Middle frontal gyrus (tissue), 1 donor: Measurements from ENCODE around the gene TBR1.

Experiments
- DNase-seq: peaks from one replicate; pipeline ENCODE4 v3.0.0-alpha.2; 2015; ENCODE audit warnings: low spot score; ENCODE audit errors: extremely low spot score

Gene TBR1

DNA sequence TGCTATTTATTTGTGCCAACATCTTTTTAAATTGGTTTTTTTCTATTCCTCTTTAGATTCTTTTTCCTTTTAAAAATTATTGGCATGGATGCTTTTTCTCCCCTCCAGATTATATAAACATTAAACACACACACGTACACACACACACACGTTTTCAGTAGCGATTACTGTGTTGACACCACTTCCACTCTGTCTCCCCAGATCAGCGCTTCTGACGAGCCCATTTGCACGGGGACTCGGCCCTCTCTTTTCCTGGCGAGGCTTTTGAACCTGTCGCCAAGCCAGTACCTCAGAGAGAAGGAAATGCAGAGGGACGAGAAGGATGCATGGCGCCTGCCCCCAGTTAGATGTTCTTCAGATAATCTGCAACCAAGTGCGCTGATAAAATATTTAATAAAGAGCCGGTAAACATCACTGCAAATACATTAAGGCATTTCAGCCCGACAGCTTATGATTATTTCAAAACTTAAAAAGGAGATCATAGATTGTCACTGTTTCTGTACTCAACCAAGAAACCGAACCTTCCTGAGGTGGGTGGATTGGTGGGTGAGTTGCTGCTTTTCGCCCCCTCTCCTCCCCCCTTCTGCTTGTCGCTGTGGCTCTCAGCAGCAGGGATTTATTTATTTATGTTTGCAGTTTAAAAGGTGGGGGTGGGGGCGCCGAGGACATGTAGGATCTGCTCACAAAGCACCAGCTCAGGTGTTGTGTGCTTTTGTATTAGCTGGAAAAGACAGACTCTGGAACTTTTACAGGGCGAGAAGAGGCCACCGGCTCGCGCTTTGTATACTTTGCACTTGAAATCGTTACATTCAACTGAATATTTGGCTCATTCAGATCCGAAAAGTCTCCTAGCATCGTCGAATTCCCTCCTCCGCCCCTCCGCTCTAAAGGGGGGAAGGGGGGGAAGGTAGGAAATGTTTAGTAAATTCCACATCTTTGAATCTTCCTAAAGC is 787 bp upstream of the TBR1 start:
- no peak for DNase-seq

DNA sequence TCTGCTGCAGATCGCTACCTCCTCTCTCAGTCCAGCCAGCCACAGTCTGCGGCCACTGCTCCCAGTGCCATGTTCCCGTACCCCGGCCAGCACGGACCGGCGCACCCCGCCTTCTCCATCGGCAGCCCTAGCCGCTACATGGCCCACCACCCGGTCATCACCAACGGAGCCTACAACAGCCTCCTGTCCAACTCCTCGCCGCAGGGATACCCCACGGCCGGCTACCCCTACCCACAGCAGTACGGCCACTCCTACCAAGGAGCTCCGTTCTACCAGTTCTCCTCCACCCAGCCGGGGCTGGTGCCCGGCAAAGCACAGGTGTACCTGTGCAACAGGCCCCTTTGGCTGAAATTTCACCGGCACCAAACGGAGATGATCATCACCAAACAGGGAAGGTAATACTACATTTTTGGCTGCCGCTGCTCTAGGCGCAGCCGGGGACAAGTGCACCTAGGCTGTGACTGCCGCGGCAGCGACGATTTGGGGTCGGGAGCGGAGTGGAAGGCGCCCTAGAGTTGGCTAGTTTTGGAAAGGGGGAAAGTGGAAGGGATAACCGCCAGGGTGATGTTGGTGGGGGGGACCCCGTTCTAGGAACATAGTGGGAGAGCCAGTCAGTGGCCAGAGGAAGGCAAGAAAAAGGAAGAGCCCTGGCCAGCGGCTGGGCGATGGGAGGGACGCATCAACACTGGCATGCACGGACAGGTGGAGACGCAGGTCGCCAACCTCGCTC is 776 bp downstream of the TBR1 start:
- DNase-seq: no peak

DNA sequence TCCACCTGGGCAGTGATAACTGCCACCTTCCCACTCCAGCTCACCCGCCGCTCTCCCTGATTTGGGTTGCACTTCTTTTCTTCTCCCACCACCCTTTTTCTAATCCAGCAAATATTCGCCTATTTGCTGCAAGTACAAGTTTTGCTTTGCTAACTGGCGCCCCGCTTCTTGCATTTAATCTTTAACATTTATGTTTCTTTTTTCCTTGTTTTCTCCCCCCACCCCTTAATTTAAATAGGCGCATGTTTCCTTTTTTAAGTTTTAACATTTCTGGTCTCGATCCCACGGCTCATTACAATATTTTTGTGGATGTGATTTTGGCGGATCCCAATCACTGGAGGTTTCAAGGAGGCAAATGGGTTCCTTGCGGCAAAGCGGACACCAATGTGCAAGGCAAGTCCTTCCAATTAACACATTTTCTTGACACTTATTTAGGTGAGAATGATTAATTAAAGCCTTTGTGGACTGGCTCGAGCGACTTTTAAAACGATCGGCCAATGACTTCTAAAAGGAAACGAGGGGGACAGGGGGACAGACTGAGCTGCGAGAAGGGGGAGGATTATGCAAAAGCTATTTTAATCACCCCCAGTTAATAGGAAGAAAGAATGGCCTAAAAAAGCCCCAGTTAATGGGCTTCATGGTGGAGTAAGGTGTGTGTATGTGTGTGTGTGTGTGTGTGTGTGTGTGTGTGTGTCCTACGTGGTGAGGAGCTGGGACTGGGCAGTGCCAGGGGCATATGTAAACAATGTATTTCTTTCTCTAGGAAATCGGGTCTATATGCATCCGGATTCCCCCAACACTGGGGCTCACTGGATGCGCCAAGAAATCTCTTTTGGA is 1.6 kb downstream of the TBR1 start:
- no peak for DNase-seq

DNA sequence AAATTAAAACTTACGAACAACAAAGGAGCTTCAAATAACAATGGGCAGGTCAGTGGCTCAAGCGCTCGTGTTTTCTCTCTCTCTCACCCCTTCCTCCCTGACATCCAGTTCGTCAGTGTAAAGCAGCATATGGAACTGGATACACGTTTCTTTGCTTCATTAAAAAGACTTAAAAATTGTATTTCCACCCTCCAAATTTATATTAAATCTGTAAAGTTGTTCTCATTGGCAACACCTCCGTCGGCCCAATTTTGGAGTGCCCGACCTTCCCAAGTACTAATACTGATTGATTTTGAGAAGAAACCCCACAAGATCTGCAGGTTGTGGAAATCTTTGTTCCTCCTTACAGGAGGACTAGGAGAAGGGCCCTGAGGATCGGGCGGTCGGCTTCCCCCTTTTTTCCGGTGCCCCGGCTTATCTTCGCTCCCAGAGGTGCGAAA is 2.2 kb downstream of the TBR1 start:
- no peak for DNase-seq

DNA sequence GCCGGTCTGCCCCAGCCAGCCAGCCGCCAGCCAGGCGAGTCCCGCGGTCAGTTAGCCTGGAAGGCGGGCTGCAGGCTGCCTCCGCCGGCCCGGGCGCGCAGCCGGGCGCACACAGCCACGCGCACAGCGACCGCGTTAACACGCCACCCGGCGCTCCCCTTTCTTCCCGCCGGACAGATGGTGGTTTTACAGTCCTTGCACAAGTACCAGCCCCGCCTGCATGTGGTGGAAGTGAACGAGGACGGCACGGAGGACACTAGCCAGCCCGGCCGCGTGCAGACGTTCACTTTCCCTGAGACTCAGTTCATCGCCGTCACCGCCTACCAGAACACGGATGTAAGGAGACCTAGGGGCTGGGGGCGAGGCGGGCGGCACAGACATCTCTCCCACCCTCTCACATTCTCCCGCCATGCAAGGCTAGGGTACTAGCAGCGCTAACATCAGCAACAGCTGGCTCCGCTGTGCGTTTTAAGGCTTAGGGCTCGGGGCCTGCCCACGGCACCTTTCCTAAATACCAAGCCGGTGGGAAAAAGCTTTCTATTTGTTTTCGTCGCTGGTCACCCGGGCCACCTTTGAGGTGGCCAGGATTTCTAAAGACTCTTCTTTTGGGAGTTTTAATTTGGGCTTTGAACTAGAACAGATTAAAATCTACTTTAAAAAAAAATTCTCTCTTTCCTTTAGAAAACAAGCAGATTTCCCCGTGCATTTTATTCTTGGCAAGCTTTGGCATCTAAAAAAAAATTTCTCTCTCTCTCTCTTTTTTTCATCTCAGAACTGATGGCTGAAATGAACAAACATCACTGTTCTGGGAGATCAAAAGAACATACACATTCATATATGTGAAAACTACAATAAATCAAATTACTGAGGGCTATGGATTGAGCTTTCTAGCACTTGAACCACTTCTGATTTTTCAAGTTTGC is 2.9 kb downstream of the TBR1 start:
- DNase-seq: no peak

DNA sequence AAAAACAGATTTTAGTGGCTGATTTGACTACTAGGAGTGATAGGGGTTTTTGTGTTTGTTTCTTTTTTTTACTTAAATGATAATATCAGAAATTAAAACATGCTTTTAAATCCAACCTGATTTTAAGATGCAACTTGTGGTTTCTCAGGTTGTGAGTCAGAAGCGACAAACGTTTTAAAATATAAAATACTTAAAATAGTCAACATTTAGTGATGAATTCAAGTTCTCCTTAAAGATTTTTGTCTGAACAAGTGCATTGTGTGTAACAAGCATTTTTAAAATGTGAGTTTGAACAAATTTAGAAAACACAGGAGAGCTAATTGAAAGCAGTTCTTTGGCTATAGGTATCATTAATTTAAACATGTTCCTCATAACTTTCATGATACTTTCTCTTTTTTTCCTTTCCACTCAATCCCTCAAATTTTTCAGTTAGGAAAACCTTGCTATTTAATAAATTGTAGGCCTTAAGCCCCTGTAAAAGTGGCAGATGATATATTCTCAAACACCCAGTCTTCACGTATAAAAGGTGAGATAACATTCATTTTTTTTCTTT is 3.6 kb downstream of the TBR1 start:
- DNase-seq: no peak

DNA sequence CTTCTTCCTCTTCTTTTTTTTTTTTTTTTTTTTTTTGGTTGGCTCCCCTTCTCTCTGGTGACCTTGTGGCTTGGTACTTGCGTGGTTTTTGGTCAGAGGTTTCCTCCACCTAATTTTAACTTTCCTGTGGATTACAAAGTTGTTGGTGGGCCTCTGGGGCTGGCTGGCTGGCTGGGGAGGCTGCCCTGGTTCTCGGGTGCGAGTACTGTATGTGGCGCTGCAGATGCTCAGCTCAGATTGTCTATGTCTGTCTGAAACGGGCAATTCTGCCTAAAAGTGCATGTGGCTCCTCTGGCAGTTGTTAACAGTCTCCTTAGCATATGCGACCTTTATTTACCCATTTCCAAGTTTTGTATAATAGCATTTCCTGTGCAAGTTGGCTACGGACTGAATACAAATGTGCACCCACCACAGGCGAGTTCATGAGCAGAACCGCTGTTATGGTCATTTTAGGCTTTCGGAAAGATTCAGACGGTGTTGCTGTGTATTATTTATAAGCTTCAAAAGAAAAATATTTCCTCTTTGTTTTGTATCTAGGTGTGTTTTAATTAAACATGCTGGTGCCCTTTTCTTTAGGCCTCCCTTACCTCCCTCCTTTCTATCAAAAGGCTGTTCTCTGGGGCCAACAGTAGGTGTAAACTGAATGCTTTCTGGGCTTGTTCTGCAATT is 4.4 kb downstream of the TBR1 start:
- no peak for DNase-seq

DNA sequence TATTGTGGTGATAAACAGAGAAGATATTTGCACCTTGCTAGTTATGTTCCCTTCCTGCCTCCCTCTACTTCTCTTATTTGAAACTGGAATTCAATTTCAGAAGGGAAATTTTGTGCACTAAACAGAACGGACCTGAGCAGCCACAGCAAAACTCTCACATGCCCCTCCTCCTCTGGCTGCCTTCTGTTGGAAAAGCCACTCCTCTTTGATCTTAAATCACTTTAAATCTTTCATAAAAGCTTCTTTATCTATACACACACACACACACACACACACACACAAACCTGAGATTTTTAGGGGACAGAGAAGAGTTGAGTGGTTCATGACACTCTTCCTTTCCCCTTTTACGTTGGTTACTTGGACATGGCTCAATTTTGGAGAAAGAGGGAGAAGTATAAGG is 5.6 kb downstream of the TBR1 start:
- DNase-seq: no peak

DNA sequence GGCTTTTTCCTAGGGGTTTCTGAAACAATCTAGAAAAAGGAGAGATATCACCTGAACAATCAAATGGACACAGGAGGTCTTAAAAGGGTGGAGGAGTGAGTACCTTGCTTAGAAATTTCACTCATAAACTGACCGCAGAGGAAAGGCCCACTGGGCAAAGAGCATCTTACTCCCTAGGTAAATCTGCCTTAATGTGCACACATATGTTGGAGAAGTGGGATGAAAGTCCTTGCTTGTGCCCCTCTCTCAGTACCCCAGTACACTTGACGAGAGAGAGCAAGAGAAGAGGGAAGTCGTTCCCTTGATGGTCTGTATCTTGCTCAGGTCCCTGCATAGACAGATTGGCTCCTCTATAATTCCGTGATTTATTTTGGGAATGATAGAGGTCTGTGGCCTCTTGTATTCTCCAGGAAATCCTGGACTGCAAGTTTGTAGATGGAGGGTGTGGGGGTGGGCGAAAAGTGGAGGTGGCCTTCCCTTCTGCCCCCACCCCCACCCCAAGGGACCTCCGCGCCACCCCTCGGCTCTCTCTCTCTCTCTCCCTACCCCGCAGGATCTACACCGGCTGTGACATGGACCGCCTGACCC is 6.8 kb downstream of the TBR1 start:
- no peak for DNase-seq

DNA sequence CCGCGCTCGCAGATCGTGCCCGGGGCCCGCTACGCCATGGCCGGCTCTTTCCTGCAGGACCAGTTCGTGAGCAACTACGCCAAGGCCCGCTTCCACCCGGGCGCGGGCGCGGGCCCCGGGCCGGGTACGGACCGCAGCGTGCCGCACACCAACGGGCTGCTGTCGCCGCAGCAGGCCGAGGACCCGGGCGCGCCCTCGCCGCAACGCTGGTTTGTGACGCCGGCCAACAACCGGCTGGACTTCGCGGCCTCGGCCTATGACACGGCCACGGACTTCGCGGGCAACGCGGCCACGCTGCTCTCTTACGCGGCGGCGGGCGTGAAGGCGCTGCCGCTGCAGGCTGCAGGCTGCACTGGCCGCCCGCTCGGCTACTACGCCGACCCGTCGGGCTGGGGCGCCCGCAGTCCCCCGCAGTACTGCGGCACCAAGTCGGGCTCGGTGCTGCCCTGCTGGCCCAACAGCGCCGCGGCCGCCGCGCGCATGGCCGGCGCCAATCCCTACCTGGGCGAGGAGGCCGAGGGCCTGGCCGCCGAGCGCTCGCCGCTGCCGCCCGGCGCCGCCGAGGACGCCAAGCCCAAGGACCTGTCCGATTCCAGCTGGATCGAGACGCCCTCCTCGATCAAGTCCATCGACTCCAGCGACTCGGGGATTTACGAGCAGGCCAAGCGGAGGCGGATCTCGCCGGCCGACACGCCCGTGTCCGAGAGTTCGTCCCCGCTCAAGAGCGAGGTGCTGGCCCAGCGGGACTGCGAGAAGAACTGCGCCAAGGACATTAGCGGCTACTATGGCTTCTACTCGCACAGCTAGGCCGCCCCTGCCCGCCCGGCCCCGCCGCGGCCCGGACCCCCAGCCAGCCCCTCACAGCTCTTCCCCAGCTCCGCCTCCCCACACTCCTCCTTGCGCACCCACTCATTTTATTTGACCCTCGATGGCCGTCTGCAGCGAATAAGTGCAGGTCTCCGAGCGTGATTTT is 7.6 kb downstream of the TBR1 start:
- no peak for DNase-seq

DNA sequence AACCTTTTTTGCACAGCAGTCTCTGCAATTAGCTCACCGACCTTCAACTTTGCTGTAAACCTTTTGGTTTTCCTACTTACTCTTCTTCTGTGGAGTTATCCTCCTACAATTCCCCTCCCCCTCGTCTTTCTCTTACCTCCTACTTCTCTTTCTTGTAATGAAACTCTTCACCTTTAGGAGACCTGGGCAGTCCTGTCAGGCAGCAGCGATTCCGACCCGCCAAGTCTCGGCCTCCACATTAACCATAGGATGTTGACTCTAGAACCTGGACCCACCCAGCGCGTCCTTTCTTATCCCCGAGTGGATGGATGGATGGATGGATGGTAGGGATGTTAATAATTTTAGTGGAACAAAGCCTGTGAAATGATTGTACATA is 8.3 kb downstream of the TBR1 start:
- DNase-seq: no peak

DNA sequence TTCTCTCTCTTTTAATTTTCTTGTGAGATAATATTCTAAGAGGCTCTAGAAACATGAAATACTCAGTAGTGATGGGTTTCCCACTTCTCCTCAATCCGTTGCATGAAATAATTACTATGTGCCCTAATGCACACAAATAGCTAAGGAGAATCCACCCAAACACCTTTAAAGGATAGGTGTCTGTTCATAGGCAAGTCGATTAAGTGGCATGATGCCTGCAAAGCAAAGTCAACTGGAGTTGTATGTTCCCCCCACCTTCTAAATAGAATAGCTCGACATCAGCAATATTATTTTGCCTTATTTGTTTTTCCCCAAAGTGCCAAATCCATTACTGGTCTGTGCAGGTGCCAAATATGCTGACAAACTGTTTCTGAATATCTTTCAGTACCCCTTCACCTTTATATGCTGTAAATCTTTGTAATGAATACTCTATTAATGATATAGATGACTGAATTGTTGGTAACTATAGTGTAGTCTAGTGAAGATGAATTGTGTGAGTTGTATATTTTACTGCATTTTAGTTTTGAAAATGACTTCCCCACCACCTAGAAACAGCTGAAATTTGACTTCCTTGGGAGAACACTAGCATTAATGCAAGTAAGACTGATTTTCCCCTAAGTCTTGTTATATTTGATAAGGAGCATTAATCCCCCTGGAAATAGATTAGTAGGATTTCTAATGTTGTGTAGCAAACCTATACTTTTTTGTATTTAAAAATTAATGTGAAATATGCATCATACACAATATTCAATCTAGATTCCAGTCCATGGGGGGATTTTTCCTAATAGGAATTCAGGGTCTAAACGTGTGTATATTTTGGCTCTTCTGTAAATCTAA is 9.0 kb downstream of the TBR1 start:
- DNase-seq: no peak

DNA sequence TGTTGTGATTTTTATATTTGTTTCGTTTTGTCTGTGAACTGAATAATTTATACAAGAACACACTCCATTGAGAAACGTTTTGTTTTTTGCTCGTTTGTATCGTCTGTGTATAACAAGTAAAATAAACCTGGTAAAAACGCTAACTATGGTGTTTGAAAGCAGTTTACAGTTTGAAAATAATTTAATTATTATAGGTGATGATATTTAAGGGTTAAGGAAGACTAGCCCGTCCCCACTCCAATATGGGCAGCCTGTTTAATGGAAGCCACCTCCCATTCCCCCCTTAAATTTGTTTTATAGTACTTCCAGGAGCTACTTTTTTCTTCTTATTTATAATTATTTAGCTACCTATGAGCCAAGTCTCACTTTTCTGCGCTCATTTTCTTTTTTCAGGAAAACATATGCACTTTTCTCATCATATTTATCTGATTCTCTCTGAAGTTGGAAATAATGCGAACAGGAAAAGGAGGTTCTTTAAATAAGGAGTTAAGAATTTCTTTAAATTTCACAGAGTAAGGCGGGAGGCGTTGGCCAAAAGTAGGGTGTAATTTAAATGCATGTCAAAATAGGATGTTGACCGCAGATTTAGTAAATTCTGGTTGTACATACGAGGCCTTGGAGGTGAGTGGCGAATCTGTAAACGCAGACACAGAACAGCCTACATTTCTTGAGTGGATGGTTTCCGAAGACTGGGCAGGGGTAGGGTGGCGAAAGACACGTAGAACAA is 9.8 kb downstream of the TBR1 start:
- DNase-seq: no peak

DNA sequence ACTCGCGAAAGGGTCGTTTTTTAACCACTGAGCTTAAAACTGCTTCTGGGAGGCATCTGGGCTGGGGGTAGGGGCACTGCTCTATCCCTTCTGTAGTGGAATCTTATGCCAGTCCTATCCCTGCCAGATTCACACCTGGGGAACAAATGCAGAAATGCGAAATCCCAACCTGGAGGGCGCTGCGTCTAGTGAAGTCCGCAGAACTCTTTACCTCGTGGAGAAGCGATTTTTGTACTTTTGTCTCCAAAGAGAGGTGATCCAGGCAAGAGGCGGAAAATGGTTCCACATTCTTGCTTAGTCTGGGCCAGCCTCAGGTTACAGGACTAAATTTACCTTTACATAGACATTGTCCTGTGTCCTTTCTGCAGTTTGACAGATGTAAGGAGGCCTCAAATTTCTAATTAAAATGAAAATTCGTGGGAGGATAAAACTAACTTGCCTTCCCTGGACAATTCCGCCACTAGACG is 10.4 kb downstream of the TBR1 start:
- DNase-seq: no peak

DNA sequence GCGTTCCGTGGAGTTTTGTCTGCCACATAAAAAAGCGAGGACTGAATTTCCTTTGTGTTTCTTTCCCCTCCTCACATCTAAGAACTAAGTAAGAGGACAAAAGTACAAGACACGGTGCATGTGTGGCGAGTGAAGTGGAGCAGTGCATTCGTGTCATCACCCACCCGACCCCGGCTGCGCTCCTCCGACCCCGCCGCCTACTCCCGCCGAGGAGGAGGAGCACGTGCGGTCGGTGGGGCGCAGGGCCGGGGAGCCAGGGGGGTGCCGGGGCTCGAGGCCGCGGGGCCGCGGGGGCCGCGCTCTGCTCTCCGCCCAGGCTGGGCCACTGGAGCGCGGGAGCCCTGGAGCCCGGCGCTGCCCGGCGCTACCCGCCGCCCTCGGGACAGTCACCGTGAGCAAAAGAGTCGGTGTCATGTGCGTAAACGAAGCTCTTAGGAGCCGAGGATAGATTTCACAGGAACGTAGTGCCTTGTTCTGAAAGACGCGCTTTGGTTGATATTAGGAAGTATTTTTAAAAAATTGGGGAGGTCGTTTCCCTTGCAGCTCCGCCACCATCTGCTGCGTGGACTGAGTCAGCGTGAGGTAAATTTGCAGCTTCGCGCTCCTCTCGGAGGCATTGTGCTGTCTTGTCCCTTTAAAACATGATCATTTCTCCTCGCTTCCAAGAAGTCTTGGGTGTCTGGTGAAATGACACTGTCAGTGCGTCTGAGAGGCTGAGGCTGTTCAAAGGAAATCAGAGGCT is 11.0 kb downstream of the TBR1 start:
- no peak for DNase-seq
